ENCODE measurements around the gene IRAK3.
"Not testable (repeated sequence)": the region's sequence is repeated elsewhere in the genome, so short reads cannot be mapped to it uniquely, and the experiment has no call there.

Gene IRAK3

DNA sequence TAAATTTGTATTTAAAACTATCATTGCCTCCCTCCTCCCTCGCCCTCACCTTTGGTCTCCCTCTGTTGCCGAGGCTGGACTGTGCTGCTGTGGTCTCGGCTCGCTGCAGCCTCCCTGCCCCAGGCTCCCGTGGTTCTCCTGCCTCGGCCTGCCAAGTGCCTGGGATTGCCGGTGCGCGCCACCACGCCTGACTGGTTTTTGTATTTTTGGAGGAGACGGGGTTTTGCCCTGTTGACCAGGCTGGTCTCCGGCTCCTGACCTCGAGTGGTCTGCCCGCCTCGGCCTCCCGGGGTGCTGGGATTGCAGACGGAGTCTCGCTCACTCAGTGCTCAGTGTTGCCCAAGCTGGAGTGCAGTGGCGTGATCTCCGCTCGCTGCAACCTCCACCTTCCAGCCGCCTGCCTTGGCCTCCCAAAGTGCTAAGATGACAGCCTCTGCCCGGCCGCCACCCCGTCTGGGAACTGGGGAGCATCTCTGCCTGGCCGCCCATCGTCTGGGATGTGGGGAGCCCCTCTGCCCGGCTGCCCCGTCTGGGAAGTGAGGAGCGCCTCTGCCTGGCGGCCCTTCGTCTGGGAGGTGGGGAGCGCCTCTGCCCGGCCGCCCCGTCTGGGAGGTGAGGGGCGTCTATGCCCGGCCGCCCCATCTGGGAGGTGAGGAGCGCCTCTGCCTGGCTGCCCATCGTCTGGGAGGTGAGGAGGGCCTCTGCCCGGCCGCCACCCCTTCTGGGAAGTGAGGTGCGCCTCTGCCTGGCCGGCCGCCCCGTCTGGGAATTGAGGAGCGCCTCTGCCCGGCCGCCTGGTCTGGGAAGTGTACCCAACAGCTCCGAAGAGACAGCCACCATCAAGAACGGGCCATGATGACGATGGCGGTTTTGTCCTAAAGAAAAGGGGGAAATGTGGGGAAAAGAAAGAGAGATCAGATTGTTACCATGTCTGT is 14.4 kb upstream of the IRAK3 start:
- not testable (repeated sequence) for DNase-seq (ENCODE audit: low spot score)

DNA sequence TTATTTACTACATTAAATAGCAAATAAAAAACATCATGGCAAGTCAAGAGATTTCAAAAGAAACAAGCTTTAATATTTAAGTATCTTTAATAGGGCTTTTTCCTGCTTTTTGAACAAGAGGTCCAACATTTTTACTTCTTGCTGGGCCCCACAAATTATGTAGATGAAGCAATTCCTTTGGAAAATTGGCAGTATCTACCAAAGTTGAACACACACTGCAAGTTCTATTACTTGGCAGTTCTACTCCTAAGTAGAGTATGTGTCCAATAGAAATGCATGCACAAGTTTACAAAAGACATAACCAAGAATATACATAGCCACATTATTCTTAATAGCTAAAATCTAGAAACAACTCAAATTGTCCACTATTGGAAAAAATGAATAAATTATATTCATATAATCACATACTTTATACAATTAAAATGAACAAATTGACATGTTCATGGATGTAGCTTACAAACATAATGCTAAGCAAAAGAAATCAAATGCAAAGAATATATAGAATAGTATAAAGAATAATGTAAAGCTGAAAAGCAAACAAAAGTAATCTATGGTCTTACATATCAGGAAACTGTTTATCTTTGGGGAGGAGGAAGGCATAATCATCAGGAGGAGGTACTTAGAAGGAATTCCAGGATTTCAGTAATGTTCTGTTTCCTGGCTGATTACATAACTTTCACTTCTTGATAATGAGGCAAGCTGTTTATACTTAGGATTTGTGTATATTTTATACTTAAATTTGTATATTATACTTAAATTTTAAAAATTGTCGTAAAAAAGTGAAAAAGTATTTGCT is 12.7 kb upstream of the IRAK3 start:
- DNase-seq (ENCODE audit: low spot score) = no peak

DNA sequence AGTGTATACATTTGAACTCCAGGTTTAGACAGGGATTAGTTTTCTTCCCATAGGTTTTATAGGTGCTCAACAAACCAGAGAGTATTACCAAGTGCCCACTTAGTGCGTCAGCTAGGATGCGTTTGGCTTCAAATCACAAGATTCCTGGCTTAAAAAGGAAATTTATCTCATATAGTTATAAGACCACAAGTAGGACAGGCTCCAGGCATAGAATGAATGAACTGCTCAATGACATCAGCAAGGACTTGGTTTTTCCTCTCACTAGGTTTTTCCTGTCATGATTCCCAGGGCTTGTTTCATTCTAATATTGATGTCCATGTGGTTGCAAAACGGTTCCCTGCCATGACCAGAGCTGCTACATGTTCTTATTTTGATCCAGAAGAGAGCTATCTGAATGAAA is 6.1 kb upstream of the IRAK3 start:
- no peak for DNase-seq (ENCODE audit: low spot score)

DNA sequence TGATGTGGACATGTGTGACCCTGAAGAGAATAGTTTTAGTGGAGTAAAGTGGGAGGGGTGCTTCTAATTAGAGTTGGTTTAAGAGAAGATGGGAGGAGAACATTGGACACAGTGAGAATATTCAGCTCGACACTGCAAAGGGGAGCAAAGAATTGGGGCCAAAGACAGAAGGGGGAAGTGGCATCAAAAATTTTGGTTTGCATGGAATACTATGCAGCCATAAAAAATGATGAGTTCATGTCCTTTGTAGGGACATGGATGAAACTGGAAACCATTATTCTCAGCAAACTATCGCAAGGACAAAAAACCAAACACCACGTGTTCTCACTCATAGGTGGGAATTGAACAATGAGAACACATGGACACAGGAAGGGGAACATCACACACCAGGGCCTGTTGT is 4.2 kb upstream of the IRAK3 start:
- DNase-seq (ENCODE audit: low spot score) = not testable (repeated sequence)

DNA sequence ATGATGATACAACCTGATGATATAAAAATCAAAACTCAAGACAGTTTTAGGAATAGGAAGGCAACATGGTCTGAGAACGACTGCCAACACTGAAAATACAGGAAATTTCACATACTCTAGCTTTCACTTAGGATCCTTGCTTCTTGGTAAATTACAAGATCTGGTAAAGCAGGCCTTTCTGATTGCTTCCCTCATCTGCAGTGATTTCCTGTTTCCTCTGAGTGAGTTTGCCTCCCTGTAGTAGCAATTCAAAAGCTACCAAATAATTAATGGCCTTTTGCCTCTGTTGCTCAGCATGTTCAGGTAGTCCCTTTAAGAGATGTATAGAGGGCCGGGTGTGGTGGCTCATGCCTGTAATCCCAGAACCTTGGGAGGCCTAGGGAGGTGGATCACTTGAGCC is 2.0 kb upstream of the IRAK3 start:
- no peak for DNase-seq (ENCODE audit: low spot score)

DNA sequence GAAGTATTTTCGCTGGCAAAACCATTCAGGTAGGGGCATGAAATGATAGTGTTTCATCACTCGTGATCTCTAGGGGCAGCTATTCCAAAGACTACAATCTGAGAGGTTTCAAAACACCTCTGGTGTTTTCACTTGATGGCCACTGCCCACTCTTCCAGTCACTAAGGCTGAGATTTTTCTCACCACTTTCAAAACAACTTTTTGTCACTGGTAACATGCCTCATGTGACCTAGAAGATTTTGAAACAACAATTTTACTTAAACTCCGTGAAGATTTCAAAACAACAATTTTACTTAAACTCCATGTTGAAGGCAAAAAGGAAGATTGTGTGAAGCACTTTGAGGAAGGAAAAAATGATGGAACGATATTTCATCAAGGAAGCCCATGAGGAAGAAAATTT is 1.2 kb upstream of the IRAK3 start:
- DNase-seq (ENCODE audit: low spot score) = no peak

DNA sequence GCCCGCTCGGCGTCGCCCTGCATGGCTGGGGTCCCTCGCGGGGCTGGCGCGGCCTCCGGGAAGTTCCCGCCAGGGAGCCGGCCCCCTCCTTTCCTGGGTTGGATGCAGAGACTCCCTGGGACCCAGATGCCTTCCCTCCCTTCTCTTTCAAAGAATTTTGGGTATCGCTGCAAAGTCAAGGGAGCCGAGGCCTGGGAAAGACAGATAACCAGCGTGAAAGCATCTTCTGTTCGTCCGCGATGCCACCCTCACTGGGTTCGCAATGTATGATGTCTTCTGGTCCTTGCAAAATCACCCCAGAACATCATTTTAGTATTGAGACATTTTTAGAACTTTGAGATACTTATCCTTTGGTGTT is 451 bp downstream of the IRAK3 start:
- no peak for DNase-seq (ENCODE audit: low spot score)

DNA sequence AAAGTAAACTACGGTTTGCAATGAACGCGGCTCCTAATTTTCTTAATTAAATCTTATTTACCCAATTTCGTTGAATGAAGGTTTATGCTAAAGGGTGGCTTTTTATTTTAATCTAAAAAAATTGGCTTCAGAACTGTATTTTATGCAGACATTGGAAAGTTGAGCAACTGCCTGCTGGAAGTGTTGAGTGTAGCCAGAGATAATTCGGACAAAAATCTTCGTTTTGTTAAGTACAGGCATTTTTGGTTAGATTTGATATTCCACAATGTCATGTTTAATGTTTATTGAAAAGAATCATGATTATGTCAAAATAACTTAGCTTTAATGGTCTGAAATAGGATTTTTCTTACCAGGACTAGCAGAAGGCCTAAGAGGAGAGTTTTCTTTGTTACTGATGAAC is 875 bp downstream of the IRAK3 start:
- no peak for DNase-seq (ENCODE audit: low spot score)

DNA sequence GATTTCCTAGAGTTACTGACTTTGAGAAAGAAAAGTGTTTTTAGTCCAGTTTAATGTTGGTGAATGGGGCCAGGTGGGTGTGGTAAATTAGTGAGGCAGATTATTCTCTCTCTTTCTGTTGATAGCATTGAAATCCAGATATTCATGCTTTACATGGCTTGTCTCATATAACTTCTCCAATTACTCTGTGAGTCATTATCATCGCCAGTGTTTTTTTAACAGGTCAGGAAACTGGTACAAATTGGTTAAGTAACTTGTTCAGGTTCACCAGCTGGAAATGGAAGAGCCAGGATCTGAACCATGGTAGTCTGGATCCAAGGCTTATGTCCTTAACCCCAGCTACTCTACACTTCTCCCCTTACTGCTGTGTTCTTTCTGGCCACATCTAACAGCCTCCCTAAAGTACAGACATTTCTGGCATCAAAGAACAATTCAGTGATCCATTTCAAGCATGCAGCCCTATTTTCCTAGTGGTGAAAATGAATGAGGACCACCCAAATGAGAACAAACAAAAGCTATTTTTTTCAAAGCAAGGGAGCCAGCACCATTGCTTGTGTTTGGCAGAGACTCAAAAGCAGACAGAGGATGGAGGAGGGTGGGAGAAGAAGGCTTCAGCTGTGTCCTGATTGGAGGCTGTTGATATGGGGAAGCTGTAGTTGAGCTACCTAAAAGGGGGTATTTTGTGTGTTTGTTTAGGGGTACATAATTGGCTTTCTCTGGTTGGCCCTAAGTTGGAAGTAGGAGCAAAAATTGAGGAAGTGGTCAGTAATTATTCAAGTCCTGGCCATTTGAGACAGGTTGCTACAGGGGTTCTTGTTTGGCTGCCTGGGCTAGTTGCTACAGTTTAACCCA is 1.7 kb downstream of the IRAK3 start:
- no peak for DNase-seq (ENCODE audit: low spot score)

DNA sequence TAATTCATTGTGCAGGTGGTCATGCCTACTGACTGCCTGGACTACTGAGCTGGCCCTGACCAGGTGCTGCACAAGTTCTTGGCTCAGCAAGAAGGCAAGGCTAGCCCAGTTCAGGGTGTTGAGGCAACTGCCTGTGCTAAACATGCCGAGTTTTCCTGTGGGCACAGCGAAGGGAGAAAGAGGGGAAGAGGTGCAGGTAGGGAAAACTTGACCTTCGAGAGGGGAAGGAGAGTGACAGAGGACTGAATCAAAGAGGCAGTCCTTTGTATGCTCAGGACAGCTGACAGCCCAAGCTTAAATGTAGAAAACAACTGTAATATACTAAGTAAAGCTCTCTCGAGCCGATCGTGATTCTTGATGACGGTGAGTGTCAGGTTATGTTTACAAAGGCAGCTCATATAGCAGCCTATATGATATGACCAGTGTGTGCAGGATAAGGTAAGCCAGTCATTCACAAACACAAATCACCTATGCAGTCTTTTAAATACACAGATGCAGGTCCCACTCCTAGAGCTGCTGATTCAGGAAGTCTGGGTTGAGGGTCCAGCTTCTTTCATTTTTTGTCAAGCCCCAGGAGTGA is 2.6 kb downstream of the IRAK3 start:
- no peak for DNase-seq (ENCODE audit: low spot score)

DNA sequence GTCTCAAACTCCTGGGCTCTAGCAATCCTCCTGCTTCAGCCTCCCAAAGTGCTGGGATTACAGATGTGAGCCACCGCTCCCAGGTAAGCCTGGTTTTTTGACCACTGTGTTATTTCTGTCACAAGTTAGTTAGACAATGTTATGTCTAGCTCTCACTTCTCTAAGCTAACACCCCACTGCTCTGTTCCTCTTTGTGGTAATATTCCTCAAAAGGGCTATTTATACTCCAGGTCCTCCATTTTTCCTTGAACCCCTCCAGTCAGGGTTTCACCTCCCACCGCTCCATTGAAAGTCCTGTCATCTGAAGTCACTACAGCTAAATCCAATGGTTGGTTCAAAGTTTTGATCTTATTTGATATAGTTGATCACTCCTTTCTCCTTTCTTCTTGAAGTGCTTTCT is 5.1 kb downstream of the IRAK3 start:
- DNase-seq (ENCODE audit: low spot score) = no peak

DNA sequence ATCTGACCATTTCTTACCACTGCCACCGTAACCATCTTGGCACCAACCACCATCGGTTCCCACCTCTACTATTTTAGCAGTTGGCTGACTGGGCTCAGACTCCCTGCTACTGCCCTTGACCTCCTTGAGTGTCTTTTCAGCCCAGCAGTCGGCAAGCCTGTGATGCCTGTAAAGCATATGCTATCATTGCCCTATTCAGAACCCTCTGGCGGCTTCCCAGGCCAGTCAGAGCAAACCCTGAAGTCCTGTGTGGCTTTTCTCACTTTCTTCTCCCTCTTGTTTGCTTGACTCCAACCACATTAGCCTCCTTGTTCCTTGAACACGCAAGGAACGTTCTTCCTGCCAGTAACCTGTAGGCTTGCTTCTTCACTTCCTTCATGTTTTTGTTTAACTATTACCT is 6.2 kb downstream of the IRAK3 start:
- no peak for DNase-seq (ENCODE audit: low spot score)

DNA sequence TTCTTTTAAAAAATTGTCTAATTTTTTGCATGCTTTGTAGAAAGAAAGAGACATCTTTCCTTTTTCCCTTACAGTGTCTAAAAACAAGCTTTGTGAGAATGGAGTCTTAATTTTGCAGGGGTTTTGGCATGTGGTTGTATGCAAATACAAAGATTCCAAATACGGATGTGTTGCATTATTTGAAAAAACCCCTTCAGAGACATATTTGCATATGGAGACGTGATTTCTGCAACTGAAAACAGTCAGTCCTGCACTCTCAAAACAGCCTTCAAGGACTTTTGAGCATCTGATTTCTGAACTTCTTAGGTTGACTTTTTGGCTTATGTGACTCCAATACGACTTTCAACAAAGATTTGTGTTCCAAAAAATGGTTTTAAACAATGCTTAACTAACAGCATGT is 7.8 kb downstream of the IRAK3 start:
- DNase-seq (ENCODE audit: low spot score) = no peak

DNA sequence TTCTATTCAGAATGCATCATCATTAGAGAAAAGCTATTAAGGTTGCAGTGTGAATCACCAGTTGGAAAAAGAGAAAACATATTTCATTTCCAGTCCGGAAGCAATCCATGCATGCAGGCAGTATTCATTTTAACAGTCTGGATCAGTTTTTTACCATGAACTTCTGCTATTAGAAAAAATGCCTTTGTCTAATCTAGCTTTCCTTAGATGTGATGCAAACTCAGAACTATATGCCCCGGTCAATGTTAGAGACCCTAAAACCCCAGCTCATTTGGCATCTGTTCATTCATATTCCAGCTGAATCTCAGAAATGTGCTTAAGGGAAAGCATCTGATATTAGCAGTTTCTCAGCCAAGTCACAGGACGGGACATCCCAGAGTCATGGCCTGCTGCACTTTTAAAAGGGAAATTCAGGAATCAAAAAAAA is 8.5 kb downstream of the IRAK3 start:
- DNase-seq (ENCODE audit: low spot score) = no peak

DNA sequence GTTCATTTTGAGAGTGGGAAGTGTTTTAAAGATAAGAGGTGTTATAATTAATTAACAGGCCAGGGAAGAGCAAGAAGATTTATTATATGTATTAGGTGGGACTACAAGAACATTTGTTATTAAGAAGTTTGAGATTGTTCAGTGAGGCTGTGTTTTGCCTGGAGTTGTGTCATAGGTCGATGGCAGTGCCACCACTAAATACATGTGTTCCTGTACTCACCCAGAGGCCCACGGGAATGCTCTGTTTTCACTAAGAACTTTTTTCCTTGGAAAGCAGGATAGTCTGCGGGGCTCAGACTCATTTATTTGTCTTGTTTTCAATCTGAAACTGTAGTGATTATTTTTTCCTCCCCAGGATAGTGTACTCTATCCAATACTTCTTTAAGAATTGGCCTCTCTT is 10.1 kb downstream of the IRAK3 start:
- DNase-seq (ENCODE audit: low spot score) = no peak

DNA sequence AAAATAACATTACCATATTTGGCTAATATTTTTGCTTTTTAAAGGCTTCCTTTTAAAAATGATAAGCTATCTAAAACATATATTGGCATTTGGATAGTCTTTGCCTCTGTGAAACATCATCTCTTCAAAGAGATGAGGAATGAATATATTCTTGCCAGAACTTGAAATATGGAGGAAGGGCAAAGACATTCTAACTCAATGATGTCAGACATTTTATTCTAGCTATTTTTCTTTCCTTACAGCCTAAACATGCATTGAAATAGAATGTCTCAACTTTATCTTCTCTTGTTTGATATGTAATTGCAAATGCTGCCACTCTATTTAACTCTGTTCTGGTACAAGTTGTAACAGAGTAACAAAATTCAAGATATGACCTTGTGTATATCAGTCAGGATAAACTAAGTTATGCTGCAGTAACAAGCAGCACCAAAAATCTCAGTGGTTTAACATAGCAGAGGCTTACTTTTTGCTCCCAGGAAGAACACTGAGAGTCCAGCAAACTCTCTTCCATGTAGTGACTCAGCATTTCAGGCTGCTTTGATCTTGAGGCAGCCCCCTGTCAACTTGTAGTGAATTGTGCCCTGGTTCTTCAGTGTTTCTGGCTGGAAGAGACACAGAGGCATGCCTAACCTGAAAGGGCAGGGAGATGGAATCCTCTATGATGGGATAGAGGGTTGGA is 11.0 kb downstream of the IRAK3 start:
- no peak for DNase-seq (ENCODE audit: low spot score)

DNA sequence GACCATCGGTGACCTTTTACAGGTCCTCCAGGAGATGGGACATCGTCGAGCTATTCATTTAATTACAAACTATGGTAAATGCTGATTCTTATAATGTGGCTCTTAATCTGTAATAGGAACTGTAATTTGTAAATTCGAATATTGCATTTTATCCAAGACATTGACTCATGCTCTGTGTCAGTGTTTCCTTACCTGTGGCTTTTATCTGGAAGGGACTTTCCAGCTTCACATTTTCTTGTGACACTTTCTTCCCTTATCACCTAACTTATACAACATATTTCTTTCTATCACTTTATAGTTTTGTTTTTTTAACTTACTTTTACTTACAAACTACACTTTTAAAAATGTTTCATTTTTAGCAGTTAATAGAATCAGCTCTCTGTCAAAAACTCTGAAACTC is 14.8 kb downstream of the IRAK3 start:
- no peak for DNase-seq (ENCODE audit: low spot score)

DNA sequence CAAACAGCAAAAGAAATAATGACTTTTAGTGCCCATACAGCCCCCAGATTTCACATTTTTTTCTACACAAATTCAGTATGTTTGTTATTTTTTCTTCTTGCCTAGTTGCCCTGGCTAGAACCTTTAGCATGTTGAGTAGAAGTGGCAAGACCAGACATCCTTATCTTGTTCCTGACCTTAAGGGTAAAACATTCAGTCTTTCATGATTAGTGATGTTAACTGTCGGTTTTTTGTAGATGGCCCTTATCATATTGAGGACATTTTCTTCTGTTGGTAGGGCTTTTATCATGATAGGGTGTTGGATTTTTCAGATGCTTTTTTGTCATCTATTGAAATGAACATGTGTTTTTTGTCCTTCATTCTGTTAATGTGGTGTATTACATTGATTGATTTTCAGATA is 17.1 kb downstream of the IRAK3 start:
- no peak for DNase-seq (ENCODE audit: low spot score)

DNA sequence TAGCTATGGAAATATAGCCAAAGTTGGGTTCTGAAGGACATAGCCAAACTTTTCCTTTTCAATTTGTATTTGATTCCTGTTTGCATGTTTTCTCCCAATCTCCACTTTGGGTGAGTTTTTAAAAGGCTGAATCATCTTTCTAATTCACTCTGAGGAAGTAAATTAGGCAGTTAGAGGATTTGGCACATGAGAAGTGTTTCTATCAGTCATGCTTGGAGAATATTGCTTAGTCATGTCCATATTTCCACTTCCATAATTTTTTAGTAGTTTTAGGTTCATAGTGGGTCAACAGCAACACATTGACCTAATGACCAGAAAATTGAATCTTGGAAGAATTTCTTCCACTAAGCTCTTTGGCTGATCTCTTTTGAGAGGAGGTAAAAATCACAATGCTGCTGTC is 21.8 kb downstream of the IRAK3 start:
- DNase-seq (ENCODE audit: low spot score) = no peak

DNA sequence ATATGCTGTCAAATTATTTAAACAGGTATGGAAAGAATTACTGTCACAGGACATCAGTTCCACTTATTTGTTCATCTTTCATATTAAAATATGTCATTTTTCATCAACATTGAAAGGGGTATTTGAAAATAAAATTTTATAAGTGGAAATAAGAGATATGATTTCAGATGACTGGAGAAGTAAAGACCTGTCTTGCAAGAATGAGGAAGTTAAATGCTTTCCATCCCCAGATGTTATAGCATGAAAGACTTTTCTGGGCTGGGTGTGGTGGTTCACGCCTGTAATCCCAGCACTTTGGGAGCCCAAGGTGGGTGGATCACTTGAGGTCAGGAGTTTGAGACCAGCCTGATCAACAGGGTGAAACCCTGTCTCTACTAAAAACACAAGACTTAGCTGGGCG is 22.6 kb downstream of the IRAK3 start:
- not testable (repeated sequence) for DNase-seq (ENCODE audit: low spot score)

DNA sequence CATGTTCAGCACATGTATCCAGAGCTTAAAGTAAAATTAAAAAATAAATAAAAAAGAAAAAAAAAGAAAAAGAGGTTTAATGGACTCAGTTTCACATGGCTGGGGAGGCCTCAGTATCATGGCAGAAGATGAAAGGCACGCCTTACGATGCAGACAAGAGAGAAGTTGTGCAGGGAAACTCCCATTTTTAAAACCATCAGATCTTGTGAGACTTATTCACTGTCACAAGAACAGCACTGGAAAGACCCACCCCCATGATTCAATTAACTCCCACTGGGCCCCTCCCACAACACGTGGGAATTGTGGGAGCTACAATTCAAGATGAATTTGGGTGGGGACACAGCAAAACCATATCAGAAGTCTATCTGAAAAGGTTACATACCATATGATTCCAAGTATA is 24.0 kb downstream of the IRAK3 start:
- not testable (repeated sequence) for DNase-seq (ENCODE audit: low spot score)
